ENCODE results near the gene VTA1. TPM values are rescaled to one million over a fixed set of nuclear protein-coding genes. Genes with fewer than 3 reads are reported as not detected.
"Not testable (repeated sequence)": the region's sequence is repeated elsewhere in the genome, so short reads cannot be mapped to it uniquely, and the experiment has no call there.

Gene VTA1
- total RNA-seq, 4 donors from 2014 or later = 74.4 to 89.3 (median 77.3) TPM

- no peaks in the 10 kb centered on the region for H3K36me3 ChIP-seq
- H3K27ac ChIP-seq = no peak overlapping the region
- no peak for DNase-seq
- ATAC-seq = no peak
- intact Hi-C loops (cut with DNase I; ENCODE audit: low total_unique reads) (no loop called here), in situ Hi-C loops (cut with MboI; ENCODE audit: low sequenced_read_pairs in 4 of 4) (loop anchor here in 1 of 4 donors (25.0 kb wide), 1 partner anchor 232 kb away; no protein-coding TSS in a partner anchor)
- H3K27me3 ChIP-seq = no peaks in the 10 kb centered on the region
- no peaks in the 10 kb centered on the region for H3K9me3 ChIP-seq
- no peak for TF ChIP-seq CTCF (IDR thresholded peaks at IDR 0.05 in 4 of 5, conservative IDR thresholded peaks at IDR 0.05 in 1 of 5)
- H3K4me3 ChIP-seq = no peak overlapping the region
- peaks cover 9 to 12% of the 10 kb centered on the region in 2 donors for H3K4me1 ChIP-seq
Observed at GRCh38 chr6:142155091-142155490, 8.0 kb downstream of the VTA1 start.

GRCh38 chr6:142155895-142156757, 9.1 kb downstream of the VTA1 start:
- DNase-seq (no peak), ATAC-seq (no peak)
- H3K9me3 ChIP-seq = no peaks in the 10 kb centered on the region
- no peak overlapping the region for H3K4me3 ChIP-seq
- H3K4me1 ChIP-seq = peaks cover 9 to 12% of the 10 kb centered on the region in 2 donors
- H3K27ac ChIP-seq = no peak overlapping the region
- in situ Hi-C loops (cut with MboI; ENCODE audit: low sequenced_read_pairs in 4 of 4) (loop anchor here in 1 of 4 donors (25.0 kb wide), 1 partner anchor 231 kb away; no protein-coding TSS in a partner anchor), intact Hi-C loops (cut with DNase I; ENCODE audit: low total_unique reads) (no loop called here)
- peak in 3 of 5 experiments; percentile 12 to 31 (median 13) for TF ChIP-seq CTCF (IDR thresholded peaks at IDR 0.05 in 4 of 5, conservative IDR thresholded peaks at IDR 0.05 in 1 of 5)
- TF ChIP-seq POLR2A (IDR thresholded peaks at IDR 0.05) = no peak
- H3K27me3 ChIP-seq = no peaks in the 10 kb centered on the region
- H3K36me3 ChIP-seq = no peaks in the 10 kb centered on the region

- H3K4me1 ChIP-seq = peaks cover 9 to 12% of the 10 kb centered on the region in 2 donors
- DNase-seq; H3K36me3 ChIP-seq; intact Hi-C loops (cut with DNase I; ENCODE audit: low total_unique reads); ATAC-seq; H3K27ac ChIP-seq; H3K9me3 ChIP-seq; H3K4me3 ChIP-seq; H3K27me3 ChIP-seq: not testable (repeated sequence)
- in situ Hi-C loops (cut with MboI; ENCODE audit: low sequenced_read_pairs in 4 of 4) = loop anchor here in 1 of 4 donors (25.0 kb wide), 1 partner anchor 231 kb away; no protein-coding TSS in a partner anchor
Observed at GRCh38 chr6:142156758-142157068, 9.7 kb downstream of the VTA1 start.

GRCh38 chr6:142162780-142163179, 15.7 kb downstream of the VTA1 start:
- in situ Hi-C loops (cut with MboI; ENCODE audit: low sequenced_read_pairs in 4 of 4) = loop anchor here in 1 of 4 donors (25.0 kb wide), 1 partner anchor 225 kb away; no protein-coding TSS in a partner anchor
- no peak for TF ChIP-seq POLR2A (IDR thresholded peaks at IDR 0.05)
- TF ChIP-seq CTCF (IDR thresholded peaks at IDR 0.05 in 4 of 5, conservative IDR thresholded peaks at IDR 0.05 in 1 of 5) = no peak
- Histone ChIP-seq H3K27me3 (no peaks in the 10 kb centered on the region), H3K27ac (no peak overlapping the region), H3K36me3 (peaks cover 0 to 17% of the 10 kb centered on the region in 2 donors), H3K4me3 (no peak overlapping the region), H3K4me1 (peaks cover 4 to 11% of the 10 kb centered on the region in 2 donors), H3K9me3 (no peaks in the 10 kb centered on the region)
- DNase-seq (no peak), ATAC-seq (no peak)
- intact Hi-C loops (cut with DNase I; ENCODE audit: low total_unique reads) = no loop called here

- ATAC-seq (no peak), DNase-seq (no peak)
- in situ Hi-C loops (cut with MboI; ENCODE audit: low sequenced_read_pairs in 4 of 4) (loop anchor here in 1 of 4 donors (25.0 kb wide), 1 partner anchor 222 kb away; no protein-coding TSS in a partner anchor), intact Hi-C loops (cut with DNase I; ENCODE audit: low total_unique reads) (no loop called here)
- Histone ChIP-seq H3K27me3 (no peaks in the 10 kb centered on the region), H3K9me3 (no peaks in the 10 kb centered on the region), H3K4me1 (peaks cover 4 to 11% of the 10 kb centered on the region in 2 donors), H3K4me3 (no peak overlapping the region), H3K36me3 (peaks cover 0 to 21% of the 10 kb centered on the region in 2 donors), H3K27ac (no peak overlapping the region)
- no peak for TF ChIP-seq CTCF (IDR thresholded peaks at IDR 0.05 in 4 of 5, conservative IDR thresholded peaks at IDR 0.05 in 1 of 5)
- TF ChIP-seq POLR2A (IDR thresholded peaks at IDR 0.05) = no peak
Observed at GRCh38 chr6:142165227-142165626, 18.2 kb downstream of the VTA1 start.

Measured in gastrocnemius medialis (tissue), 4 donors.